HCT116 (cell line): ENCODE results near the gene C5AR2. TPM values are rescaled to one million over a fixed set of nuclear protein-coding genes. Genes with fewer than 3 reads are reported as not detected.

ENCODE experiments used
- ATAC-seq: fragments of 200-7000 bp; cut with Tn5 transposase; 2 replicates; pipeline ENCODE4 v1.9.1; 2020; ENCODE audit warnings: mild to moderate bottlenecking, moderate library complexity
- BruUV-seq: library from RNA; stranded (reverse); fragments of 400-500 nt; replicated peaks from 2 replicates; lab custom pipeline; 2021; lab: Mats Ljungman, UMichigan
- CTCF ChIA-PET: fragments of 300-600 bp; sonication (Branson Sonifier 250); formaldehyde crosslinking; loops from one replicate; lab custom pipeline; 2021; ENCODE audit warnings: antibody characterized with exemption; lab: Charles Lee
- POLR2A ChIA-PET: fragments of 300-600, 350-600 bp; sonication (Branson Sonifier 250); formaldehyde crosslinking; loops from one replicate; lab custom pipeline; 2021; ENCODE audit warnings: antibody characterized with exemption; lab: Charles Lee
- RAD21 ChIA-PET, 2 experiments: fragments of 300-600 bp; sonication (Branson Sonifier 250); formaldehyde crosslinking; loops; one replicate each; lab custom pipeline; 2023; ENCODE audit warnings: low total read pairs in 2 of 2; ENCODE audit not compliant: uncharacterized antibody in 2 of 2, unreplicated experiment in 2 of 2, low non-redundant PET in 1 of 2; lab: Charles Lee
- DNase-seq: peaks from one replicate; pipeline ENCODE4 v3.0.0-alpha.2; 2010; ENCODE audit warnings: low read depth, low spot score
- H2AFZ ChIP-seq: fragments of 200-600 bp; shearing (Covaris generic), sonication (generic); 2 replicates; pipeline ENCODE4 v1.6.1; 2017; ENCODE audit warnings: low read depth, mixed run types, mixed read lengths, antibody characterized with exemption, low read length; ENCODE audit not compliant: poor library complexity, severe bottlenecking
- H3K27ac ChIP-seq: 2 replicates; pipeline ENCODE4 v1.5.1; 2012; ENCODE audit warnings: low read depth, low read length
- H3K27me3 ChIP-seq: fragments of 200-600 bp; sonication (generic); 2 replicates; pipeline ENCODE4 v1.6.1; 2016; ENCODE audit warnings: mixed run types, low read length, mixed read lengths; ENCODE audit not compliant: insufficient read depth
- H3K36me3 ChIP-seq, 2 experiments: fragments of 200-500 bp in 1 of 2; fragments of 200-600 bp in 1 of 2; sonication (Bioruptor generic) in 1 of 2; sonication (generic) in 1 of 2; 2 replicates each; pipeline versions ENCODE4 v1.5.1 to v1.6.1; 2014 to 2016; ENCODE audit warnings: low read length in 2 of 2, inconsistent platforms in 1 of 2, mixed read lengths in 1 of 2, mixed run types in 1 of 2; ENCODE audit not compliant: insufficient read depth in 2 of 2, control insufficient read depth in 1 of 2
- H3K4me1 ChIP-seq, 2 experiments: fragments of 200-600 bp in 1 of 2; sonication (generic) in 1 of 2; 2 replicates each; pipeline versions ENCODE4 v1.5.1 to v1.6.1; 2012 to 2017; ENCODE audit warnings: low read length in 2 of 2, inconsistent platforms in 1 of 2, mild to moderate bottlenecking in 1 of 2, mixed read lengths in 1 of 2, mixed run types in 1 of 2, moderate library complexity in 1 of 2; ENCODE audit not compliant: insufficient read depth in 2 of 2, control insufficient read depth in 1 of 2
- H3K4me2 ChIP-seq: fragments of 200-600 bp; sonication (generic); 2 replicates; pipeline ENCODE4 v1.6.1; 2017; ENCODE audit warnings: mixed run types, low read length, mixed read lengths
- H3K4me3 ChIP-seq, 2 experiments: fragments of 200-600 bp in 1 of 2; sonication (generic) in 1 of 2; replicated peaks in 1 of 2; 2 replicates each; pipeline ENCODE4 v1.5.1; 2011 to 2016; ENCODE audit warnings: low read length in 2 of 2, control low read depth in 1 of 2, low read depth in 1 of 2, mild to moderate bottlenecking in 1 of 2, mixed read lengths in 1 of 2, mixed run types in 1 of 2
- H3K79me2 ChIP-seq: fragments of 200-600 bp; sonication (generic); 2 replicates; pipeline ENCODE4 v1.6.1; 2017; ENCODE audit warnings: mild to moderate bottlenecking, mixed run types, low read length, moderate library complexity, mixed read lengths; ENCODE audit not compliant: insufficient read depth
- H3K9ac ChIP-seq: fragments of 200-600 bp; sonication (generic); 2 replicates; pipeline ENCODE4 v1.6.1; 2016; ENCODE audit warnings: low read length, mixed read lengths
- H3K9me2 ChIP-seq: fragments of 200-600 bp; sonication (generic), shearing (Covaris generic); 2 replicates; pipeline ENCODE4 v1.6.1; 2017; ENCODE audit warnings: mixed run types, mild to moderate bottlenecking, moderate library complexity; ENCODE audit not compliant: insufficient read depth
- H3K9me3 ChIP-seq, 2 experiments: fragments of 200-500 bp in 1 of 2; fragments of 200-600 bp in 1 of 2; sonication (Bioruptor generic) in 1 of 2; sonication (generic) in 1 of 2; 2 replicates each; pipeline ENCODE4 v1.6.1; 2014 to 2017; ENCODE audit warnings: low read length in 2 of 2, mixed read lengths in 2 of 2, inconsistent platforms in 1 of 2, low read depth in 1 of 2, mild to moderate bottlenecking in 1 of 2, mixed run types in 1 of 2, moderate library complexity in 1 of 2; ENCODE audit not compliant: control insufficient read depth in 1 of 2, insufficient read depth in 1 of 2
- H4K20me1 ChIP-seq: fragments of 200-600 bp; sonication (generic), shearing (Covaris generic); 2 replicates; pipeline ENCODE4 v1.6.1; 2017; ENCODE audit warnings: mixed run types, mild to moderate bottlenecking, moderate library complexity; ENCODE audit not compliant: insufficient read depth
- CEBPB ChIP-seq: IDR thresholded peaks from 2 replicates; pipeline ENCODE4 v1.6.1; 2012; ENCODE audit warnings: low read depth
- ELF1 ChIP-seq: IDR thresholded peaks from 2 replicates; pipeline ENCODE4 v1.6.1; 2012; ENCODE audit warnings: low read depth, borderline replicate concordance
- EZH2 ChIP-seq: fragments of 200-600 bp; sonication (generic); IDR thresholded peaks from 2 replicates; pipeline ENCODE4 v1.6.1; 2017; ENCODE audit warnings: antibody characterized with exemption, mixed run types
- EZH2phosphoT487 ChIP-seq: fragments of 200-600 bp; IDR thresholded peaks from 2 replicates; pipeline ENCODE4 v1.6.1; 2018; ENCODE audit warnings: antibody characterized with exemption, borderline replicate concordance
- JUND ChIP-seq: IDR thresholded peaks from 2 replicates; pipeline ENCODE4 v1.6.1; 2012
- MAX ChIP-seq: IDR thresholded peaks from 2 replicates; pipeline ENCODE4 v1.6.1; 2012
- POLR2AphosphoS5 ChIP-seq: IDR thresholded peaks from 2 replicates; pipeline ENCODE4 v1.6.1; 2011; ENCODE audit warnings: mild to moderate bottlenecking, low read depth, low read length, moderate library complexity
- RAD21 ChIP-seq: IDR thresholded peaks from 2 replicates; pipeline ENCODE4 v1.6.1; 2012; ENCODE audit warnings: low read depth, mild to moderate bottlenecking
- REST ChIP-seq: IDR thresholded peaks from 2 replicates; pipeline ENCODE4 v1.6.1; 2012; ENCODE audit warnings: low read depth
- SP1 ChIP-seq: IDR thresholded peaks from 2 replicates; pipeline ENCODE4 v1.6.1; 2012; ENCODE audit warnings: low read depth
- TCF7L2 ChIP-seq: IDR thresholded peaks from 2 replicates; pipeline ENCODE4 v1.7.0; 2011; ENCODE audit warnings: borderline replicate concordance, inconsistent platforms; ENCODE audit not compliant: insufficient read depth, insufficient read length; ENCODE audit errors: extremely low read depth
- YY1 ChIP-seq: IDR thresholded peaks from 2 replicates; pipeline ENCODE4 v1.6.1; 2011; ENCODE audit warnings: low read length, low read depth, moderate library complexity, mild to moderate bottlenecking; ENCODE audit not compliant: insufficient replicate concordance; ENCODE audit errors: extremely low read depth
- ZBTB33 ChIP-seq: IDR thresholded peaks from 2 replicates; pipeline ENCODE4 v1.6.1; 2011; ENCODE audit warnings: mild to moderate bottlenecking, low read length, moderate library complexity; ENCODE audit not compliant: insufficient replicate concordance; ENCODE audit errors: extremely low read depth
- ZFX ChIP-seq: fragments of 450-650 bp; IDR thresholded peaks from 2 replicates; pipeline ENCODE4 v1.6.1; 2017
- ZNF274 ChIP-seq: fragments of 200-500 bp; sonication (Bioruptor generic); IDR thresholded peaks from 2 replicates; pipeline ENCODE4 v1.6.1; 2014; ENCODE audit warnings: mild to moderate bottlenecking, low read depth, low read length, inconsistent platforms
- intact Hi-C: fragments of 100-400 bp; cut with micrococcal nuclease; formaldehyde crosslinking; loops from 2 replicates; pipeline ENCODE4 v1.10.0; 2022
- total RNA-seq: library from RNA; stranded (reverse); gene quantifications from one replicate; pipeline ENCODE4 v1.2.1, GENCODE V29; 2021; ENCODE audit not compliant: unreplicated experiment

The C5AR2 gene
- total RNA-seq, 1 experiment from 2014 or later = 0.12 TPM

GRCh38 chr19:47283405-47284059, 48.4 kb upstream of the C5AR2 start:
- no peaks in the 10 kb centered on the region for H3K9me2 ChIP-seq
- H3K9ac ChIP-seq = no peak overlapping the region
- no peak overlapping the region for H2AFZ ChIP-seq
- no peaks in the 10 kb centered on the region for H4K20me1 ChIP-seq
- CTCF ChIA-PET = interaction anchor here (2.8 kb wide), 1 partner anchor 27 kb away, joined by 6 read pairs; the partner anchor contains the start of gene CCDC9
- H3K27me3 ChIP-seq = no peaks in the 10 kb centered on the region
- ATAC-seq (no peak), DNase-seq (no peak)
- H3K27ac ChIP-seq = no peak overlapping the region
- H3K36me3 ChIP-seq = no peaks in the 10 kb centered on the region
- no peaks in the 10 kb centered on the region for H3K9me3 ChIP-seq
- peaks cover 6 to 17% of the 10 kb centered on the region in 2 experiments for H3K4me1 ChIP-seq
- TF ChIP-seq SP1 (no peak), ELF1 (no peak), ZNF274 (no peak), RAD21 (no peak), EZH2 (no peak), TCF7L2 (no peak), CEBPB (no peak), POLR2AphosphoS5 (no peak), YY1 (no peak), ZBTB33 (no peak), EZH2phosphoT487 (no peak), MAX (no peak), ZFX (no peak), JUND (no peak), REST (no peak)
- POLR2A ChIA-PET = no interaction called here
- BruUV-seq = no TSS peak
- no peaks in the 10 kb centered on the region for H3K79me2 ChIP-seq
- no peak overlapping the region for H3K4me2 ChIP-seq
- H3K4me3 ChIP-seq = no peak overlapping the region
- intact Hi-C loops = loop anchor here (2.0 to 5.0 kb wide), 2 partner anchors 107 to 144 kb away; no protein-coding TSS in a partner anchor
- RAD21 ChIA-PET = no interaction called here
